Parathyroid adenoma (tissue), 2 donors: ENCODE measurements around the gene ZGPAT.
"Not testable (repeated sequence)": the region's sequence is repeated elsewhere in the genome, so short reads cannot be mapped to it uniquely, and the experiment has no call there.

Experiments
- H2AFZ ChIP-seq: fragments of 300-600 bp; sonication (generic); one replicate; pipeline ENCODE4 v1.7.0; 2017; ENCODE audit warnings: antibody characterized with exemption, mild to moderate bottlenecking
- H3K27ac ChIP-seq: fragments of 300-600 bp; sonication (generic); one replicate; pipeline ENCODE4 v1.7.0; 2017
- H3K27me3 ChIP-seq: fragments of 300-600 bp; sonication (generic); one replicate; pipeline ENCODE4 v1.7.0; 2017; ENCODE audit warnings: low read length; ENCODE audit not compliant: control insufficient read depth, insufficient read depth
- H3K36me3 ChIP-seq: fragments of 300-600 bp; sonication (generic); one replicate; pipeline ENCODE4 v1.7.0; 2017; ENCODE audit warnings: low read length; ENCODE audit not compliant: control insufficient read depth, insufficient read depth
- H3K4me1 ChIP-seq: fragments of 300-600 bp; sonication (generic); one replicate; pipeline ENCODE4 v1.7.0; 2017; ENCODE audit warnings: control low read depth
- H3K4me2 ChIP-seq: fragments of 300-600 bp; sonication (generic); one replicate; pipeline ENCODE4 v1.7.0; 2017; ENCODE audit warnings: low read length
- H3K4me3 ChIP-seq: fragments of 300-600 bp; sonication (generic); one replicate; pipeline ENCODE4 v1.7.0; 2017; ENCODE audit warnings: low read depth, low read length
- H3K79me2 ChIP-seq: fragments of 300-600 bp; sonication (generic); one replicate; pipeline ENCODE4 v1.7.0; 2017; ENCODE audit warnings: control low read depth
- H3K9ac ChIP-seq: fragments of 300-600 bp; sonication (generic); one replicate; pipeline ENCODE4 v1.7.0; 2017; ENCODE audit warnings: mild to moderate bottlenecking
- H3K9me3 ChIP-seq: fragments of 300-600 bp; sonication (generic); one replicate; pipeline ENCODE4 v1.7.0; 2017; ENCODE audit warnings: low read length; ENCODE audit not compliant: control insufficient read depth
- CTCF ChIP-seq: fragments of 300-600 bp; sonication (generic); IDR thresholded peaks from one replicate; pipeline ENCODE4 v1.7.0; 2017; ENCODE audit warnings: antibody characterized with exemption, mild to moderate bottlenecking
- donor health status: primary hyperparathyroidism.

The ZGPAT gene

GRCh38 chr20:63668351-63668750 is 39.5 kb upstream of the ZGPAT start:
- Histone ChIP-seq H3K36me3 (no peaks in the 10 kb centered on the region), H3K4me2 (no peak overlapping the region), H3K9ac (no peak overlapping the region)

DNA sequence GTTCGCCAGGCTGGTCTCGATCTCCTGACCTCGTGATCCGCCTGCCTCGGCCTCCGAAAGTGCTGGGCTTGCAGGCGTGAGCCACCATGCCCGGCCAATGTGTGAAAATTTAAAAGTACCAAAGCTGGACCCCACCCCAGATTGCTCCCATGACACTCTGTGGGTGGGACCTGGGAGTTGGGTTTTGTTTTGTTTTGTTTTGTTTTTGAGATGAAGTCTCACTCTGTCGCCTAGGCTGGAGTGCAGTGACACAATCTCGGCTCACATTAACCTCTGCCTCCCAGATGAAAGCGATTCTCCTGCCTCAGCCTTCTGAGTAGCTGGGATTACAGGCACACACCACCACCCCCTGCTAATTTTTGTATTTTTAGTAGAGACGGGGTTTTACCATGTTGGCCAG is 36.1 kb upstream of the ZGPAT start:
- H3K4me2 ChIP-seq, H3K4me1 ChIP-seq, H3K4me3 ChIP-seq, H3K36me3 ChIP-seq, H3K9ac ChIP-seq, H2AFZ ChIP-seq, H3K9me3 ChIP-seq, H3K27ac ChIP-seq, H3K27me3 ChIP-seq, H3K79me2 ChIP-seq: not testable (repeated sequence)

More at GRCh38 chr20:63668351-63668750, 39.5 kb upstream of the ZGPAT start:
- Histone ChIP-seq H3K79me2 (peaks cover 4% of the 10 kb centered on the region), H3K27ac (no peak overlapping the region), H3K4me3 (no peak overlapping the region), H3K4me1 (no peaks in the 10 kb centered on the region), H2AFZ (no peak overlapping the region), H3K27me3 (no peaks in the 10 kb centered on the region), H3K9me3 (no peaks in the 10 kb centered on the region)
- no peak for TF ChIP-seq CTCF

DNA sequence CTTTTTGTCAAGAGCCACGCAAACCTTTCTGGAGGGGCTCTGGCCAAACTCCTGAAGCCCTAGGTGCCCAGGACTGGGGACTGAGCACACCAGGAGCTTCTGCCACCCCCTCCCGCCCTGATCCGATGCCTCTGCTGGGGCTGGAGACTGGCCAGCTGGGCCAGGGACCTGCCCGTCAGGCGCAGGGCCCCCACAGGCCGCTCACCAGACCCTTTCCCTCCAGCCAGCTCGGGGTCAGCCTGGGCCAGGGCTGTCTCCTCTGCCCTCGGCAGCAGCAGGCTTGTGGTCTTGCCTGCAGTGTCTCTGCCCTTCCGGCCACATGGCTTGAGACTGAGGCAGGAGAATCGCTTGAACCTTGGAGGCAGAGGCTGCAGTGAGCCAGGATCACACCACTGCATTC is 35.2 kb upstream of the ZGPAT start:
- Histone ChIP-seq H3K9ac (no peak overlapping the region), H3K4me2 (no peak overlapping the region), H3K4me1 (no peaks in the 10 kb centered on the region), H3K9me3 (no peaks in the 10 kb centered on the region), H3K79me2 (no peaks in the 10 kb centered on the region), H3K27ac (no peak overlapping the region), H3K36me3 (no peaks in the 10 kb centered on the region), H2AFZ (no peak overlapping the region), H3K4me3 (no peak overlapping the region), H3K27me3 (no peaks in the 10 kb centered on the region)
- no peak for TF ChIP-seq CTCF

GRCh38 chr20:63673951-63674350 is 33.9 kb upstream of the ZGPAT start:
- no peaks in the 10 kb centered on the region for H3K79me2 ChIP-seq
- no peaks in the 10 kb centered on the region for H3K9me3 ChIP-seq
- H3K36me3 ChIP-seq = no peaks in the 10 kb centered on the region
- no peak overlapping the region for H3K4me3 ChIP-seq
- H3K27ac ChIP-seq = no peak overlapping the region
- H3K27me3 ChIP-seq = no peaks in the 10 kb centered on the region
- TF ChIP-seq CTCF = no peak
- no peak overlapping the region for H2AFZ ChIP-seq
- H3K4me2 ChIP-seq = no peak overlapping the region
- H3K9ac ChIP-seq = no peak overlapping the region
- no peaks in the 10 kb centered on the region for H3K4me1 ChIP-seq

- Histone ChIP-seq H3K4me2 (no peak overlapping the region), H3K4me3 (no peak overlapping the region), H3K27ac (no peak overlapping the region), H3K4me1 (no peaks in the 10 kb centered on the region), H2AFZ (no peak overlapping the region), H3K27me3 (no peaks in the 10 kb centered on the region), H3K36me3 (no peaks in the 10 kb centered on the region), H3K9ac (no peak overlapping the region), H3K79me2 (no peaks in the 10 kb centered on the region), H3K9me3 (no peaks in the 10 kb centered on the region)
- TF ChIP-seq CTCF = no peak
These were observed 32.0 kb upstream of the ZGPAT start for GRCh38 chr20:63675681-63676368.
